GM18909 (cell line): ENCODE results near the gene CTNNBL1.
"Not testable (repeated sequence)": the region's sequence is repeated elsewhere in the genome, so short reads cannot be mapped to it uniquely, and the experiment has no call there.

Experiments used
- ATAC-seq: cut with Tn5 transposase; IDR thresholded peaks from one replicate; pipeline ENCODE4 v1.9.1; 2021; ENCODE audit warnings: mild to moderate bottlenecking; ENCODE audit not compliant: unreplicated experiment, poor library complexity

Gene CTNNBL1

GRCh38 chr20:37845878-37846277 is 152.0 kb downstream of the CTNNBL1 start:
- no peak for ATAC-seq

GRCh38 chr20:37846573-37846972 is 152.7 kb downstream of the CTNNBL1 start:
- no peak for ATAC-seq

- no peak for ATAC-seq
Measured at GRCh38 chr20:37848706-37849105, 154.9 kb downstream of the CTNNBL1 start.

DNA sequence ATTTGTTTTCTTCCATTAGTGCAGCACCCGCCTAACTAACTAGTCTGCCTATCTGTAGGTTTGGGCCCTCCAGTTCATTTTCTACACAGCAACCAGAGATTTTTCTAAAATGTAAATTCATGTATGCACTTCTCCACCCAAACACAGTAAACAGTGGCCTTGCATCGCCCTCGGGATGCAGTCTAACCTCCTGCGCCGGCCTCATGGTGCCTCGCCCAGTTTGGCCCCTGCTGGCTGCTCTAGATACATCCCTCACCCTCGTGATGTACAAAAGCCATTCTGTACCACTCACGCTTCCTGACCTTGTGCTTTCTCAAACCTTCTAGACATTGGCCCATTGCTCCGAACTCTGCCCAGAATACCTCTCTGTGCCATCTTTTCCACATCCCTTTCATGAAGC is 155.3 kb downstream of the CTNNBL1 start:
- ATAC-seq: no peak

DNA sequence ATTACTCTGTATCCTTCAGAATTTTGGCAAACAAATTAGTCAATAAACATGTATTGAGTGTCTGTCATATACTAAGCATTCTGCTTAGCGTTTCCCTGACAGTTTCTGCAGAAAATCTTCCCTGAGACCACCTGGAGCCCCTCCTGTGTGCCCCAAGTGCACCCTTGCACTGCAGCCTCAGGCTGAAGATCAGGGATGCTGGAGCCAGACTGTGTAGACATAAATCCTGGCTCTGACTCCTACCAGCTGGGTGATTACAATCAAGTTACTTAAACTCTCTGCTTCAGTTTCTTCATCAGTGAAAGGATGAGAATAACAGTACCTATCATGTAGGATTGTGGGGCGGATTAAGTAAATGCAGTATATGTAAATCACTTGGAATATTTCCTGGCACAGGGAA is 155.7 kb downstream of the CTNNBL1 start:
- no peak for ATAC-seq

GRCh38 chr20:37850036-37850592 is 156.3 kb downstream of the CTNNBL1 start:
- ATAC-seq: no peak

GRCh38 chr20:37850724-37851355 is 157.0 kb downstream of the CTNNBL1 start:
- ATAC-seq: no peak

- no peak for ATAC-seq
Measured at GRCh38 chr20:37852666-37853065, 158.8 kb downstream of the CTNNBL1 start.

DNA sequence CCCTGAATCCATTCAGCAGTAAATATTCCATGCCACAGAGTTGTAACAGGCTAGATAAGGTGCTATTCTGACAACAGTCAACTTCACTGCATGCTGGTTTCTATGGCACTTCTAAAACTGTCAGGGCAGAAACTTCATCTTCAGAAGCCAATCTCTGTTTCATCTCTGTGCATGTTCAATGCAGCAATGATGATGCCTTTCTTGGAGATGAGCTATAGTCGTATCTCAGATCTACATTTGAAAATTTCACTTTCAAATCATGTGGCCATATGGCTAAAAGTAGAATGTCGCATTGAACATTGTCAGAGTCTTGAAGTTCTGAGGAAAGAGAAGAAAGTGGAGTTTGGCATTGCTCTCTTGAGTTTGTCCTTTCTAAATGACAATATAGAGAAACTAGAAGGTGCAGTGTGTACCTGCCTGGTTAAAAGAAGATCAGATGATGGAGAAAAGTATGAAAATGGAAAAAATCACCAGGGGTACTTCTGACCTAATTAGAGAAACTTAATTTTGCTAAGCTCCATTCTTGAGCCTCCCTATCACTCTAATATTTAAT is 160.1 kb downstream of the CTNNBL1 start:
- ATAC-seq: peak; percentile 83

DNA sequence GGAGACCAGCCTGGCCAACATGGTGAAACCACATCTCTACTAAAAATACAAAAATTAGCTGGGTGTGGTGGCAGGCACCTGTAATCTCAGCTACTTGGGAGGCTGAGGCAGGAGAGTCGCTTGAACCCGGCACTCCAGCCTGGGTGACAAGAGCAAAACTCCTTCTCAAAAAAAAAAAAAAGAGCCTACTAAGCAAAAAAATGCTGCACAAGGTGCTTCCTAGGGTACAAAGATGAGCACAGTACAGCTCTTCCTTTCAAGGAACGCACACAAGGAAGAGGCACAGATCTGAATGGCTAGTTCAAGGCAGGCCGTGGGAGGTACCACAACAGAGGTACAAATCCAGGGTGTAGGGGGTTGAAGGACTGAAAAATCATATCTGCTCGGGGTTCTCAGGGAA is 162.2 kb downstream of the CTNNBL1 start:
- not testable (repeated sequence) for ATAC-seq

GRCh38 chr20:37856932-37857660 is 163.3 kb downstream of the CTNNBL1 start:
- ATAC-seq: no peak

GRCh38 chr20:37859406-37860171 is 165.8 kb downstream of the CTNNBL1 start:
- no peak for ATAC-seq

- no peak for ATAC-seq
Measured at GRCh38 chr20:37863289-37863688, 169.5 kb downstream of the CTNNBL1 start.

- no peak for ATAC-seq
Measured at GRCh38 chr20:37864298-37864697, 170.5 kb downstream of the CTNNBL1 start.

DNA sequence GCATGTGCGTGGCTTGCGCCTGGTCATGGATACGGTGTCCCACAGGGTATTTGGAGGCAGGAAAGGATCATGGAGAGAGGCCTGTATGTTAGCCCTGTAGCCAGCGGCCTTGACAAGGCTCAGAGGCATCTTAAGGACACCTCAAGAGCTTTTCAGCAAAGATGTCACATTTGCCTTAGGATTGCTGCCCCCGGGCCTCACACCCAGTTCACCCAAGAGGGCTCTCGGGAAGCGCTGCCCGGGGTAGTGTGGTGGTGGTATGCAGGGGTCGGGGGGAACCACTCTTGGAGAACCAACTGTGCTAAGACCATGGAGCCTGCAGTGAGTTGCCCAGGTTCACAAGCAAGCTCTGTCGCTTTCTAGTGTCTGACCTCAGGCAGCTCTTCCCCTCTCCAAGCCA is 172.2 kb downstream of the CTNNBL1 start:
- ATAC-seq: no peak

DNA sequence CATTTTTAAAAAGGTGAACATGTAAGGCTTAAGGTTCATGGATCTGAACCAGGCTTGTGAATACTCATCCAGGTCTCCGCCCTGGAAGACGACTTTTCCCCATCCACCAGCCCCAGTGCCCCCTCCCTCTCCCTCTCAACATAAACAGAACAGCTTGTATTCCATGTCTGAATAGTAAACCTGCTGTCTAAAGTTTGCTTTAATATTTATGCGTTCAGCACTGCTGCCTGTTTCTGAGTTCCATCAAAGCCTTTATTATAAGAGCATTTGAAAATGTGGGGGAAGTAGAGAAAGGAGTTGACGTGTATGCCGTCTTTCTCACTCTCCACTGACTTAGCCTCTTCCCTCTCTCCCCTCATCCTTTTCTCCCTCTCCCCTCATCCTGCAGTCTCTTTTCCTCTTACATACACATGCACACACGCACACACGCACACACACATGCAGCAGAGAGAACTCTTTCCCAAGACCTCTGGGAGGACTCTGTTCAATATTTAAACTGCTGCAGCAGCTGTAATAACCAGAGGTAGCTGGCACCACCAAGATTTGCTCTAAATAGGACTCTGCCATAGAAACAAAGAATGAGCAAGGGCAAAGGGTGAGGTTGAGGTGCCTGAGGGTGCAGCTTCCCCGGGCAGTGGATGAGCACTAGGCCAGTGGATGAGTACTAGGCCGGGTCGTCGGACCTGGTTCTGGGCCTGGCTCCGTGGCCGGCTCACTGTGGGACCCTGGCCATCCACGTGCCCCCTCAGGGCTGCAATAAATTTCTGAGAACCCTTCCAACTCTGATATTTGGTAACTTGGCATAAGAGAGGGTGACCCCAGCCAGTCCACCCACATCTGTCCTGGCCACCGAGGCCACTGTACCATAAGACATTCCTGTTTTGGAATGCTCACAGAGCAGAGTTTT is 173.7 kb downstream of the CTNNBL1 start:
- no peak for ATAC-seq

DNA sequence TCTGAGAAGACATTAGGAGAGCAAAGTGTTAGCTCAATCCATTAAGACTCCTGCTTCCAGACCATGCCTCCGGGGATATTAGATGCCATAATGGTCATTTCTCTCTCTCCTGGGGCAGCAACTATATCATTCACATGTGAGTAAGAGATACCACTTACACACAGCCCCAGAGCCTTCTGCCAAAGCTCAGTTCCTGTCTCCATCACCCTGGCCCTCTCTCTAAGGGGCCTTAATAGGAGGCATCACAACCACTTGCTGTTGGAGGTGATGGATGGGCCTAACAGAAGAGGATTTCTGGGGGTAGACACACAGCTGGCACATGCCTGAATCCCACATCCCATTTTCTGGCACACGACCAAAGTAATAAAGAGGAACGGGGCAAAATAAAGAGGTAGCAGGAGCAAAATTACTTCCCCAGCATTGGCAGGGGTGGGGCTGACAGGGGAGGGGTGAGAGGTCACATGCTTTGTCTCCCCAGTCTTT is 175.1 kb downstream of the CTNNBL1 start:
- no peak for ATAC-seq

DNA sequence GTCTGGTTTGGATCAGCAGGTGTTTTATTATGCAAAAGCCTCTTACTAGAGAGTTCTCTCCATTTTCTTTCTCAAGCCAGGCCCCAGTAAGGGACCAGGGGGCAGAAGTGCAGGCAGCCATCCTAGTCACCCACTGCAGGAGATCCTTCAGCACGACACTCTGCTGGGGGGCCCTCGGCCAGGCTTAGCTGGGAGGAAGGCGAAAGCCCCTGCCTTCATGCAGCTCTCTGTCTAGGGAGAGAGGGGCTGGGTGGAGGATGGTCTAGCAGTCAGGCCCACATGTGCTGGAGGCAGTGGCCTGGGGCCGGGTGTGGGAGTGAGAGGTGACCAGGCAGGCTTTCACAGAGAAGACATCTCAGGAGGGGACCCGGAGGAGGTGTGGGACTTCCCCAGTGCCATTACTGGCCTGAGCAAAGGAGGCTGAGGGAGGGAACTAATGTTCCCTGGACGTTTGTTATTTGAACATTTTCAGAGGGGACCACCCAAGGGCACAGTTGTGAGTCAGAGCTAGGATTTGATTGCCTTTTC is 175.6 kb downstream of the CTNNBL1 start:
- ATAC-seq: no peak

- no peak for ATAC-seq
Measured at GRCh38 chr20:37870294-37870693, 176.5 kb downstream of the CTNNBL1 start.
